OCI-LY3 (cell line): ENCODE results near the gene HPS4.

ENCODE experiments used
- H2AFZ ChIP-seq: fragments of 200-600, 300-600 bp; shearing (Covaris generic); 2 replicates; pipeline ENCODE4 v1.6.0; 2014; ENCODE audit warnings: antibody characterized with exemption, low read depth, low read length
- H3K27ac ChIP-seq: fragments of 200-600, 300-600 bp; sonication (generic); 2 replicates; pipeline ENCODE4 v1.5.1; 2014; ENCODE audit warnings: mild to moderate bottlenecking, low read length, moderate library complexity, mixed read lengths
- H3K27me3 ChIP-seq: fragments of 200-600, 300-600 bp; sonication (generic); 2 replicates; pipeline ENCODE4 v1.6.1; 2014; ENCODE audit warnings: low read depth, low read length, mixed read lengths
- H3K36me3 ChIP-seq: fragments of 200-600, 300-600 bp; sonication (generic); replicated peaks from 2 replicates; pipeline ENCODE3; 2014; ENCODE audit warnings: low read depth, low read length, mixed read lengths
- H3K4me1 ChIP-seq: fragments of 300-600, 200-600 bp; sonication (generic); 2 replicates; pipeline ENCODE4 v1.6.1; 2014; ENCODE audit warnings: low read length, mixed read lengths
- H3K4me2 ChIP-seq: fragments of 200-600, 300-600 bp; sonication (generic); 2 replicates; pipeline ENCODE4 v1.6.1; 2014; ENCODE audit warnings: low read length, mixed read lengths
- H3K4me3 ChIP-seq: fragments of 300-600, 200-600 bp; sonication (generic); 2 replicates; pipeline ENCODE4 v1.5.1; 2014; ENCODE audit warnings: antibody characterized with exemption, mild to moderate bottlenecking, low read length, moderate library complexity
- H3K79me2 ChIP-seq: fragments of 300-600, 200-600 bp; shearing (Covaris generic); 2 replicates; pipeline ENCODE4 v1.6.1; 2014; ENCODE audit warnings: mild to moderate bottlenecking, low read length, mixed read lengths
- H3K9ac ChIP-seq: fragments of 300-600, 200-600 bp; shearing (Covaris generic); 2 replicates; pipeline ENCODE4 v1.6.0; 2014; ENCODE audit warnings: mild to moderate bottlenecking, low read length, moderate library complexity
- H3K9me3 ChIP-seq: fragments of 200-600, 300-600 bp; shearing (Covaris generic); 2 replicates; pipeline ENCODE4 v1.6.1; 2014; ENCODE audit warnings: low read length, mixed read lengths; ENCODE audit not compliant: insufficient read depth
- H4K20me1 ChIP-seq: fragments of 200-600, 300-600 bp; sonication (generic); 2 replicates; pipeline ENCODE4 v1.6.1; 2016; ENCODE audit warnings: low read length, mixed read lengths; ENCODE audit not compliant: insufficient read depth
- EZH2phosphoT487 ChIP-seq: fragments of 200-600 bp; shearing (Covaris generic); IDR thresholded peaks from 2 replicates; pipeline ENCODE4 v1.6.1; 2018; ENCODE audit warnings: antibody characterized with exemption, mixed run types, low read depth
- TF ChIP-seq, protein P1 (sequence below): fragments of 200-600, 300-600 bp; sonication (generic); IDR thresholded peaks from 2 replicates; pipeline ENCODE4 v1.5.1; 2014; ENCODE audit warnings: antibody characterized with exemption, low read length, low read depth

HPS4 gene

GRCh38 chr22:26477341-26477731 is 6.2 kb downstream of the HPS4 start:
- TF ChIP-seq EZH2phosphoT487: no peak
- TF ChIP-seq, protein P1, sequence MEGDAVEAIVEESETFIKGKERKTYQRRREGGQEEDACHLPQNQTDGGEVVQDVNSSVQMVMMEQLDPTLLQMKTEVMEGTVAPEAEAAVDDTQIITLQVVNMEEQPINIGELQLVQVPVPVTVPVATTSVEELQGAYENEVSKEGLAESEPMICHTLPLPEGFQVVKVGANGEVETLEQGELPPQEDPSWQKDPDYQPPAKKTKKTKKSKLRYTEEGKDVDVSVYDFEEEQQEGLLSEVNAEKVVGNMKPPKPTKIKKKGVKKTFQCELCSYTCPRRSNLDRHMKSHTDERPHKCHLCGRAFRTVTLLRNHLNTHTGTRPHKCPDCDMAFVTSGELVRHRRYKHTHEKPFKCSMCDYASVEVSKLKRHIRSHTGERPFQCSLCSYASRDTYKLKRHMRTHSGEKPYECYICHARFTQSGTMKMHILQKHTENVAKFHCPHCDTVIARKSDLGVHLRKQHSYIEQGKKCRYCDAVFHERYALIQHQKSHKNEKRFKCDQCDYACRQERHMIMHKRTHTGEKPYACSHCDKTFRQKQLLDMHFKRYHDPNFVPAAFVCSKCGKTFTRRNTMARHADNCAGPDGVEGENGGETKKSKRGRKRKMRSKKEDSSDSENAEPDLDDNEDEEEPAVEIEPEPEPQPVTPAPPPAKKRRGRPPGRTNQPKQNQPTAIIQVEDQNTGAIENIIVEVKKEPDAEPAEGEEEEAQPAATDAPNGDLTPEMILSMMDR: no peak
- H3K36me3 ChIP-seq: peaks cover 49% of the 10 kb centered on the region
- H2AFZ ChIP-seq: no peak overlapping the region
- H3K4me3 ChIP-seq: no peak overlapping the region
- peaks cover 34% of the 10 kb centered on the region for H3K4me1 ChIP-seq
- H3K79me2 ChIP-seq: peaks cover 27% of the 10 kb centered on the region
- H3K9ac ChIP-seq: no peak overlapping the region
- H4K20me1 ChIP-seq: no peaks in the 10 kb centered on the region
- H3K27ac ChIP-seq: no peak overlapping the region
- no peaks in the 10 kb centered on the region for H3K27me3 ChIP-seq
- H3K9me3 ChIP-seq: no peaks in the 10 kb centered on the region
- H3K4me2 ChIP-seq: no peak overlapping the region

DNA sequence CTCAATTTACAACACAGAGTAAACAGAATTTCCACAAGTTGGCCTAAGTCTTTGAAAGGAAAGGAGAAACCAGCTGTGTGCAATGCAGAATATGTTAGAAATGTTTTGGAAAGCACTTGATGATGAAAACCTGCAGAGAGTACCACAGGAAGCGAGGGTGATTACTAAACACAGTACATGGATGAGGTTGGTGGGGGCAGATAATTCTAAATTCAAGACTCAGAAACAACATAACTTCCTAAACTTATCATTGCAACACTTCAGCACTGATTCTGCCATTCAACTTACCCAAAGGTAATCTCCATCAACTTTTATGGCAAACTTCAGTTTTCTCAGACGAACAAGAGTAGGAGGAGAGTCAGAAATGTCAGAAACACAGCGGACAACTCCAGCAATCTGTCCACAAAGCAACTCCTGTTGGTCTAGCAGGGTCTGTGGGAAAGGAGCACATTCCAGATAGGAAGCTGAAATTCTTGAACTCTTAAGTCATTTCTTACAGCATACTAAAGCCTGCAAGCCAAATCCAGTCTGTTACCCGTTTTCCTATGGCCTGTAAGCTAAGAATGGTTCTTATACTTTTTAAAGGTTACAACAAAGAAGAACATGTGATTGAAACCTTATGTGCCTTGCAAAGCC is 6.8 kb downstream of the HPS4 start:
- Histone ChIP-seq H3K36me3 (peaks cover 53% of the 10 kb centered on the region), H3K27me3 (no peaks in the 10 kb centered on the region), H3K4me3 (no peak overlapping the region), H3K9me3 (no peaks in the 10 kb centered on the region), H2AFZ (no peak overlapping the region), H3K4me2 (no peak overlapping the region), H3K4me1 (peaks cover 29% of the 10 kb centered on the region), H3K79me2 (peaks cover 27% of the 10 kb centered on the region), H3K27ac (no peak overlapping the region), H4K20me1 (no peaks in the 10 kb centered on the region), H3K9ac (no peak overlapping the region)
- TF ChIP-seq, protein P1: no peak
- no peak for TF ChIP-seq EZH2phosphoT487

DNA sequence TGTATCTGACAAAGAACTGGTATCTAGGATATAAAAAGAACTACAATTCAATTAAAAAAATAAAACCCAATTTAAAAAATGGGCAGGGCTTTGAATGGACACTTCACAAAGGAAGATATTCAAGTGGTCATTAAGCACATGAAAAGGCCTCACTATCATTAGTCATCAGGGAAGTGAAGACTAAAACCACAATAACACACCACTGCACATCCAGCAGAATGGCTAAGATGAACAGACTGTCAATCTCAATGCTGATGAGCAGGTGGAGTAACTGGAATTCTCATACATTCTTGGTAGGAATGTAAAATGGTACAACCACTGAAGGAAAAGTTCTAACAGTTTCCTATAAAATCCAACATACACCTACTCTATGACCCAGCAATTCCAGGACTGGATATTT is 8.9 kb downstream of the HPS4 start:
- Histone ChIP-seq H3K79me2 (peaks cover 15% of the 10 kb centered on the region), H2AFZ (no peak overlapping the region), H3K4me2 (no peak overlapping the region), H3K4me1 (peaks cover 8% of the 10 kb centered on the region), H3K27ac (no peak overlapping the region), H3K9me3 (no peaks in the 10 kb centered on the region), H3K4me3 (no peak overlapping the region), H4K20me1 (no peaks in the 10 kb centered on the region), H3K9ac (no peak overlapping the region), H3K27me3 (no peaks in the 10 kb centered on the region), H3K36me3 (peaks cover 66% of the 10 kb centered on the region)
- TF ChIP-seq, protein P1: no peak
- TF ChIP-seq EZH2phosphoT487: no peak

GRCh38 chr22:26471522-26471921 is 12.1 kb downstream of the HPS4 start:
- Histone ChIP-seq H3K36me3 (peaks cover 63% of the 10 kb centered on the region), H2AFZ (no peak overlapping the region), H3K27ac (no peak overlapping the region), H3K4me3 (no peak overlapping the region), H3K9ac (no peak overlapping the region), H3K4me1 (peaks cover 8% of the 10 kb centered on the region), H3K27me3 (no peaks in the 10 kb centered on the region), H3K4me2 (no peak overlapping the region), H4K20me1 (no peaks in the 10 kb centered on the region), H3K9me3 (no peaks in the 10 kb centered on the region), H3K79me2 (no peaks in the 10 kb centered on the region)
- no peak for TF ChIP-seq EZH2phosphoT487
- TF ChIP-seq, protein P1: no peak
